SK-N-SH treated with all-trans-retinoic acid at 6 μM for 48 hours (cell line): ENCODE measurements around the gene CDH8.

Source experiments
- ARNTL ChIP-seq: fragments of 450-650 bp; formaldehyde crosslinking; IDR thresholded peaks from 2 replicates; pipeline ENCODE4 v1.5.0; 2020; ENCODE audit warnings: low read depth, mild to moderate bottlenecking, moderate library complexity, borderline replicate concordance
- TOX ChIP-seq: fragments of 250-450 bp; sonication (Bioruptor Pico); IDR thresholded peaks from 2 replicates; pipeline ENCODE4 v1.8.0; 2021; ENCODE audit warnings: mild to moderate bottlenecking, moderate library complexity, borderline replicate concordance
- ZC3H10 ChIP-seq: fragments of 250-450 bp; sonication (Bioruptor Pico); IDR thresholded peaks from 2 replicates; pipeline ENCODE4 v1.5.1; 2021; ENCODE audit warnings: mild to moderate bottlenecking, moderate library complexity
- ZNF565 ChIP-seq: fragments of 450-650 bp; formaldehyde crosslinking; conservative IDR thresholded peaks from 2 replicates; pipeline ENCODE4 v1.5.0; 2020; ENCODE audit warnings: low read depth, mild to moderate bottlenecking, moderate library complexity
- TF ChIP-seq, protein P1 (sequence below): fragments of 250-450 bp; sonication (Bioruptor Pico); IDR thresholded peaks from 2 replicates; pipeline ENCODE4 v1.8.0; 2021; ENCODE audit warnings: low read depth, mild to moderate bottlenecking, moderate library complexity, borderline replicate concordance
- TF ChIP-seq, protein P2 (sequence below): fragments of 250-450 bp; sonication (Bioruptor Pico); IDR thresholded peaks from 2 replicates; pipeline ENCODE4 v1.5.1; 2020; ENCODE audit warnings: low read depth, mild to moderate bottlenecking, moderate library complexity

DNA sequence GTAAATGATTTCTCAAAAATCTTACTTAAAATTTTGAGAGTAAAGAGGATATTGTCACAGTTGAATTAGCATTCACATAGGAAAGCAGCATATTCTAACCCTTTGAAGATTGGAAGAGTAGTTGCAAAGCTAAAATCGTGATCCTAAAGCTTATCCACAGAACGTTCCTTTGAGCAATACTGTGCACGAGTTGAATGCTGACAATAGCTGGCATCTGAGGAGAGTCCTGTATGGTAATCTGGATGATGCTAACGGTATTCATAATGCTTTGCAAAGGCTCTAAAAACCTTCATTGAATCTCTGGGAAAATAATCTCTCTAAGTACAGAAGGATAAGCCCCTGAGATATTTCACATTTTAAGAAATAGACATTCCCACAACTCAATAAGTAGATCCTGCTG lies 354.6 kb downstream of the CDH8 start:
- TF ChIP-seq ZNF565 (no peak), ZC3H10 (no peak), TOX (CRISPR knock-in tag) (no peak), ARNTL (CRISPR knock-in tag) (no peak)
- TF ChIP-seq, protein P1, sequence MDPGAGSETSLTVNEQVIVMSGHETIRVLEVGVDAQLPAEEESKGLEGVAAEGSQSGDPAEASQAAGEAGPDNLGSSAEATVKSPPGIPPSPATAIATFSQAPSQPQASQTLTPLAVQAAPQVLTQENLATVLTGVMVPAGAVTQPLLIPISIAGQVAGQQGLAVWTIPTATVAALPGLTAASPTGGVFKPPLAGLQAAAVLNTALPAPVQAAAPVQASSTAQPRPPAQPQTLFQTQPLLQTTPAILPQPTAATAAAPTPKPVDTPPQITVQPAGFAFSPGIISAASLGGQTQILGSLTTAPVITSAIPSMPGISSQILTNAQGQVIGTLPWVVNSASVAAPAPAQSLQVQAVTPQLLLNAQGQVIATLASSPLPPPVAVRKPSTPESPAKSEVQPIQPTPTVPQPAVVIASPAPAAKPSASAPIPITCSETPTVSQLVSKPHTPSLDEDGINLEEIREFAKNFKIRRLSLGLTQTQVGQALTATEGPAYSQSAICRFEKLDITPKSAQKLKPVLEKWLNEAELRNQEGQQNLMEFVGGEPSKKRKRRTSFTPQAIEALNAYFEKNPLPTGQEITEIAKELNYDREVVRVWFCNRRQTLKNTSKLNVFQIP (CRISPR knock-in tag), result no peak
- TF ChIP-seq, protein P2, sequence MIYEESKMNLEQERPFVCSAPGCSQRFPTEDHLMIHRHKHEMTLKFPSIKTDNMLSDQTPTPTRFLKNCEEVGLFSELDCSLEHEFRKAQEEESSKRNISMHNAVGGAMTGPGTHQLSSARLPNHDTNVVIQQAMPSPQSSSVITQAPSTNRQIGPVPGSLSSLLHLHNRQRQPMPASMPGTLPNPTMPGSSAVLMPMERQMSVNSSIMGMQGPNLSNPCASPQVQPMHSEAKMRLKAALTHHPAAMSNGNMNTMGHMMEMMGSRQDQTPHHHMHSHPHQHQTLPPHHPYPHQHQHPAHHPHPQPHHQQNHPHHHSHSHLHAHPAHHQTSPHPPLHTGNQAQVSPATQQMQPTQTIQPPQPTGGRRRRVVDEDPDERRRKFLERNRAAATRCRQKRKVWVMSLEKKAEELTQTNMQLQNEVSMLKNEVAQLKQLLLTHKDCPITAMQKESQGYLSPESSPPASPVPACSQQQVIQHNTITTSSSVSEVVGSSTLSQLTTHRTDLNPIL (CRISPR knock-in tag), result no peak
